Measurements from ENCODE around the gene SERPINA12.
"Not testable (repeated sequence)": the region's sequence is repeated elsewhere in the genome, so short reads cannot be mapped to it uniquely, and the experiment has no call there.

The SERPINA12 gene

DNA sequence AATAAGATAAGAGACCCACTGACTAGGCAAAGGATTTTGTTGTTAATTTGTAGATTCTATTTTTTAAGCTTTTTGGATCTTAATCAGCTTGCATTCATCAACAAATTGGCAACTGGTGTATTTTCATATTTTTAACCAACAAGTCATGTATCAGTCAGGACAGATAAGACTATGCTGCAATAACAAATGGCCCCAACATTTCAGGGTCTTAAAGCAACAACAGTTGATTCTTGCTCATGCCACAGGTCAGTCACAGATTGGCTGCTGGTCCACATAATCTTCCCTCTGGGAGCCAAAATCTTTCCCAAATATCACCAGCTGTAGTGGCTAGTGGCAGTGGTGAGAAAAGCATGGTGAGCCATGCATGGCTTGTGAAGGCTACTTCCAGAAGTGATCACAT lies 21.9 kb upstream of the SERPINA12 start:
- no peak overlapping the region for H3K4me3 ChIP-seq (ENCODE audit: low read length)
- H3K36me3 ChIP-seq (ENCODE audit: insufficient read depth, low read depth, low read length), result no peaks in the 10 kb centered on the region
- H3K27ac ChIP-seq (ENCODE audit: low read length), result no peak overlapping the region
- no peaks in the 10 kb centered on the region for H3K4me1 ChIP-seq (ENCODE audit: insufficient read depth, low read length)
- no peaks in the 10 kb centered on the region for H3K27me3 ChIP-seq (ENCODE audit: insufficient read depth, low read length)
- no peak overlapping the region for H3K9ac ChIP-seq (ENCODE audit: low read depth, low read length)
- H3K9me3 ChIP-seq (ENCODE audit: insufficient read depth, low read depth, low read length), result no peaks in the 10 kb centered on the region

DNA sequence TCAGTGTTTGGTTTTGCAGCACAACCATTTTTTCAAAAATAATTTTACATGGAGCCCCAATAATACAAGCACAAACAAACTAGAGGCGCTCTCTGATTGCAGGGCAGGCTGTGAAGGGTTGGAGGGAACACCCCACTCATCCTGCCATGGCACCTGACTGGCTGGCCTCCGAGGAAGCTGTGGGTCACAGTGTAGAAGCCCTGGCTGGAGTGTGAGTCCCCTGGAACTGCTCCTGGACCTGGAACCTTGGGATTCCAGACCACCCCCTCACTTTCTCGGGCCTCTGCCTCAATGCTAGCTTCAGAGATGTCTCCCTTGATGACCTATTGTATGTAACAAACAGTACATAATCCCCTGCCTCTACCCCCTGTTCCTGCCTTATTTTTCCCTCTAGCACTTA lies 14.8 kb upstream of the SERPINA12 start:
- H3K9ac ChIP-seq (ENCODE audit: low read depth, low read length), result no peak overlapping the region
- no peaks in the 10 kb centered on the region for H3K4me1 ChIP-seq (ENCODE audit: insufficient read depth, low read length)
- H3K9me3 ChIP-seq (ENCODE audit: insufficient read depth, low read depth, low read length), result peaks cover 7% of the 10 kb centered on the region
- no peak overlapping the region for H3K27ac ChIP-seq (ENCODE audit: low read length)
- H3K27me3 ChIP-seq (ENCODE audit: insufficient read depth, low read length), result no peaks in the 10 kb centered on the region
- no peak overlapping the region for H3K4me3 ChIP-seq (ENCODE audit: low read length)
- H3K36me3 ChIP-seq (ENCODE audit: insufficient read depth, low read depth, low read length), result no peaks in the 10 kb centered on the region

DNA sequence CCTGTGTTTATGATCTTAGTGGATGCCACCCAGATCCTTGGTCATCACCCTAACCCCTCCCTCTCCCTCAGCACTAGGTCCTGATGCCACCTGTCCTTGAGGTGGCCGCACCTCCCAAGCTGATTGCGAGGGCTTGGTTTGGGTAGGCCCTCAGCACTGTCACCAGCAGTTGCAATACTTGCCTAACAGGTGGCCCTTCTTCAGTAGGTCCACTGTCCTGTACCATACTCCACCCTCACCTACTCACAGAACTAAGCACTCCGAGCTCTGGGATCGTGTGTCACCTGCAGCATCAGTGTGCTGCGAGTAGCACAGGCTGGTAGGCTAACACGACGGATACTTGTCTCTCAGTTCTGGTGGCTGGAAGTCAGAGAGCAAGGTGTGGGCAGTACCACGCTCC lies 14.0 kb upstream of the SERPINA12 start:
- no peak overlapping the region for H3K9ac ChIP-seq (ENCODE audit: low read depth, low read length)
- H3K9me3 ChIP-seq (ENCODE audit: insufficient read depth, low read depth, low read length), result peaks cover 7% of the 10 kb centered on the region
- H3K27ac ChIP-seq (ENCODE audit: low read length), result no peak overlapping the region
- H3K36me3 ChIP-seq (ENCODE audit: insufficient read depth, low read depth, low read length), result no peaks in the 10 kb centered on the region
- H3K4me1 ChIP-seq (ENCODE audit: insufficient read depth, low read length), result no peaks in the 10 kb centered on the region; the same call in 1 of the 2 replicates
- no peaks in the 10 kb centered on the region for H3K27me3 ChIP-seq (ENCODE audit: insufficient read depth, low read length)
- no peak overlapping the region for H3K4me3 ChIP-seq (ENCODE audit: low read length)

DNA sequence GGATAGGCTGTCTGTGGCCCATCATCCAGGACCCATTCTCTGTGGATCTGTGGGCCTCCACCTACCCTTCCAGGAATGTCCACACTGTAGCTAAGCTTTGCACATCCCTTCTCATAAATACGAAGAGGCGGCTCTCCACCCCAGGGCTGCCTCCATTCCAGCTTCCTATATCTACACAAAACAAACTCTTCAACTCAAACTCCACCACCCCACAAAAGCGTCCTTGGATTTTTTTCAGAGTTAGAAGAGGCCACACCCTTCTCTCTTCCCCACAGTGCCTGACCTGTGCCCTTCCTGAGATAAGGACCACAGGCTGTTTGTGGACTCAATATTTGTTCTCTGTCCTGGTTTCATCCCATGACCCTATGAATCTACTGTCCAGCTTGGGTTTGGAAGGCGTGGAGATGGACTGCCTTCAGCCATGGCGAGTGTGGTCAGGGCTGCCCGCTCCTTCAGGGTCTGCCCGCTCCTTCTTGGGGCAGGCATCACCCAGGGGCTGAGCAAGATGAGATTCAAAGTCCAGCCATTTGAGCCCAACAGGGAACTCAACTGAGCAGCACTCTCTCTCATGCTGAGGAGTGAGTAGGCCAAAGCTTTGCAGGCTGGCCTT lies 13.0 kb upstream of the SERPINA12 start:
- no peaks in the 10 kb centered on the region for H3K27me3 ChIP-seq (ENCODE audit: insufficient read depth, low read length)
- no peak overlapping the region for H3K4me3 ChIP-seq (ENCODE audit: low read length)
- no peak overlapping the region for H3K9ac ChIP-seq (ENCODE audit: low read depth, low read length)
- peaks cover 7% of the 10 kb centered on the region for H3K9me3 ChIP-seq (ENCODE audit: insufficient read depth, low read depth, low read length)
- peaks cover 7% of the 10 kb centered on the region; the same call in 1 of the 2 replicates for H3K4me1 ChIP-seq (ENCODE audit: insufficient read depth, low read length)
- no peak overlapping the region for H3K27ac ChIP-seq (ENCODE audit: low read length)
- H3K36me3 ChIP-seq (ENCODE audit: insufficient read depth, low read depth, low read length), result no peaks in the 10 kb centered on the region

DNA sequence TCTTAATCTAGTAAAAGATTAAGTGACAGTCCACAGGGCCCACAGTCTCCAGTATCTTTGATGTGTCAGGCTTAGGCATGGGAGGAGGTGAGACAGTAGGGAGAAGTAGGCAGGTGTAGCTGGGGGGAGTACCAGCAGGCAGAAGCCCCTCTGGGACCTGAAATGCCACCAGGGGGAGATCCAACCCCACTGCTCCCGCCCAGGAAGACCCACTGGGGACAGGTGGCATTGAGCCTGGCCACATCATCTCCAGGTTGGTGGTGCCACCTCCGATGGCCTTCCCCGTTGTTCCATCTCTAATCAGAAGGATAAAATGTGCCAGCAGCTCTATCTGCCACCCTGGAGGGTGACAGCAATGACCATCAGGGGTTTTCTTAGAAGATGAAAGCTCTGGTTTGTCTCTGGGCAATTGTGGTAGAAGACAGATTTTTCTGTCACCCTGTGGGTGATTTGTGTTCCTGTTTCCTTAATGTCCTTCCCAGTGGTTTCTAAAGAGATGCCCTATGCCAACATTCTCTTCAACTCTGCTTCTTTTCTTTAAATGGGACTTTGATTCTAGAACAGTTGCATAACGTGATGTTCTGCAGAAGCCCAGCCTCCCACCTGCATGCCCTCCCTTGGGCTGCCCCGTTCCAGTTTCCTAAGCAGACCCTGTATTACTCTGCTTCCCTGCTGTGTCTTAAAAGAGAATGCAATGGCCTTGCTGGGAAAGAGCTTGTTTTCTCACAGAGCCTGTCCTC lies 12.3 kb upstream of the SERPINA12 start:
- no peak overlapping the region for H3K27ac ChIP-seq (ENCODE audit: low read length)
- peaks cover 7% of the 10 kb centered on the region; the same call in 1 of the 2 replicates for H3K4me1 ChIP-seq (ENCODE audit: insufficient read depth, low read length)
- peaks cover 7% of the 10 kb centered on the region for H3K9me3 ChIP-seq (ENCODE audit: insufficient read depth, low read depth, low read length)
- no peak overlapping the region for H3K4me3 ChIP-seq (ENCODE audit: low read length)
- H3K36me3 ChIP-seq (ENCODE audit: insufficient read depth, low read depth, low read length), result no peaks in the 10 kb centered on the region
- no peaks in the 10 kb centered on the region for H3K27me3 ChIP-seq (ENCODE audit: insufficient read depth, low read length)
- H3K9ac ChIP-seq (ENCODE audit: low read depth, low read length), result no peak overlapping the region

DNA sequence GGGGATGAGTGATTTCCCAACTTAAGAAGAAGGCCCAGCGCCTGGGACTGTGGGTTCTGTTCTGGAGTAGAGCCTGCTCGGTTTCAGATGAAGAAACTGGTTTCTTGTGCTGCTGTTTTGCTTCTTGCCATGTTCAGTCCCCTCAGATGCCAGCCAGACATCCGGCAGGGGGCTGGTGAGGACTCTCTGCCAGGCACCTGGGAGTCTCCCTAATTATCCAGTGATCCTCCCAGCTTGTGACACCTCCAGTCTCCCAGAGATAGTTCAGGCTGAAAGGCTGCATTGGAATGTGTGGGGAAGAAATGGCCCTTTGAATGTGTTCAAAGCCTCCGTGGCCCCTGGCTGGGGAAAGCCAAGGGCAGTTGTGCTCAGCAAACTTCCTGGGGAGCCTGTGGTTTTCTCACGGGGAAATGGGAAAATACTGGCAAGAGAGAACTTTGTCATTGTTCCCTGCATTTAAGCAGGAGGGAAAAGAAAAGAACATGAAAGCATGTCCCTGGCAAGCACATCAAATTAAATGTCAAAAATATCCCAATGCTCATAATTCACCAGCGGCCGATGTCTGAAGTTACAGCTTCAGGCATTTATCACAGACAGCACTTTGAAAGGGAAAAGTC lies 8.5 kb upstream of the SERPINA12 start:
- no peak overlapping the region for H3K27ac ChIP-seq (ENCODE audit: low read length)
- H3K4me3 ChIP-seq (ENCODE audit: low read length), result no peak overlapping the region
- no peak overlapping the region for H3K9ac ChIP-seq (ENCODE audit: low read depth, low read length)
- peaks cover 7% of the 10 kb centered on the region; the same call in 1 of the 2 replicates for H3K4me1 ChIP-seq (ENCODE audit: insufficient read depth, low read length)
- peaks cover 7% of the 10 kb centered on the region for H3K9me3 ChIP-seq (ENCODE audit: insufficient read depth, low read depth, low read length)
- H3K36me3 ChIP-seq (ENCODE audit: insufficient read depth, low read depth, low read length), result no peaks in the 10 kb centered on the region
- H3K27me3 ChIP-seq (ENCODE audit: insufficient read depth, low read length), result no peaks in the 10 kb centered on the region

DNA sequence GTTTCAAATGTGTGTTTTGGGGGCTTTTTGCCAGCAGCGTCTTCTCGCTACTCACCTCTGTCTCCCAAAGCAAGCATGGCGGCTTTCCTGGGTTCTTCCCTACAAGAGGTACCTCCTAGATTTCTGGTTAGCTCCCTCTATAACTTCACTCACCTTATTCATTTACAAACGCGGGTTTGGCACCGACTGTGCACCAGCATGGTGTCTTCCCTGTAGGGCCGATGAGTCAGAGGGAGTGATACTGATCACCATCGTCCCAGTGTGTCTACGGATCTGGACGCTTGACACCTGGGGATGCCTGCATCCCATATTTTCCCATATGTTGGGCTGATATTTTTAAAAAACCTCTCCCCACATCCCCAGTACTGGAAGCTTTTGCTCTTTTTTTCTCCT lies 8.0 kb upstream of the SERPINA12 start:
- H3K27ac ChIP-seq (ENCODE audit: low read length), result no peak overlapping the region
- no peaks in the 10 kb centered on the region for H3K27me3 ChIP-seq (ENCODE audit: insufficient read depth, low read length)
- no peak overlapping the region for H3K4me3 ChIP-seq (ENCODE audit: low read length)
- H3K4me1 ChIP-seq (ENCODE audit: insufficient read depth, low read length), result peaks cover 7% of the 10 kb centered on the region; the same call in 1 of the 2 replicates
- no peaks in the 10 kb centered on the region for H3K36me3 ChIP-seq (ENCODE audit: insufficient read depth, low read depth, low read length)
- no peak overlapping the region for H3K9ac ChIP-seq (ENCODE audit: low read depth, low read length)
- H3K9me3 ChIP-seq (ENCODE audit: insufficient read depth, low read depth, low read length), result peaks cover 7% of the 10 kb centered on the region

DNA sequence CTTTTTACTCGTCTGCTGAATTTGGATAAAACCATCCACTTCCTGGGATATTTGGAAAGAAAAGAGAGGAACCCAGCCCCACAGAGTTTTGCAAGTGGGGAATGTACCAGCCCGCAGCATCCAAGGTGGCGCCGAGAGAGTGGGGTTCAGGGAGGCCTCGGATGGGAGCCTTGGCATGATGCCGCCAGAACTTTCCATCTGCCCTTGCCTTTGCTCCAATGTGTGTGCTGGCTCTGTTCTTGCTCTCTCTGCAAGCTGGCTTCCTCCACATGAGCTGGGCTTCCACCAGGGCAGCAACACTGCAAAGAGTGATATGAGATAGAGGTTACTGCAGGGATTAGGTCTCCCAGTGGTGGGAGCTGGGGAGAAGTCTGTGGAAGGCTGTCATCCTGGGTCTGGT lies 6.6 kb upstream of the SERPINA12 start:
- no peaks in the 10 kb centered on the region for H3K27me3 ChIP-seq (ENCODE audit: insufficient read depth, low read length)

DNA sequence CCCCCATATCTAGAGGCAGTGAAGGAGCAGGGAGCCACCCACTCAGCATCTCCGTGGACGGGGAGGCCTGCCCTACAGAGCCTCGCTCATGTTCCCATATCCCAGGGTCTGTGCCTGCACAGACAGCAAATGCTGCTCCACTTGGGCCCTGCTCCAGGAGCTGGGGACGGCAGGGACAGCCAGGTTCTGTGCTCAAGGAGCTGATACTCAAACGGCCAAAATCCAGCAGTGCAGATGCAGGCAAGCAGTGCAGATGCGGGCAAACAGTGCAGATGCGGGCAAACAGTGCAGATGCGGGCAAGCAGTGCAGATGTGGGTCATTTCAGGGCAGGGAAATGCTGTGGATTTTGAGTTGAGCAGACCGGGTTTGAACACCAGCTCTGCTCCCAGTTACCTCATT lies 6.2 kb upstream of the SERPINA12 start:
- peaks cover 7% of the 10 kb centered on the region for H3K9me3 ChIP-seq (ENCODE audit: insufficient read depth, low read depth, low read length)
- no peak overlapping the region for H3K9ac ChIP-seq (ENCODE audit: low read depth, low read length)
- no peaks in the 10 kb centered on the region for H3K36me3 ChIP-seq (ENCODE audit: insufficient read depth, low read depth, low read length)
- no peak overlapping the region for H3K4me3 ChIP-seq (ENCODE audit: low read length)
- H3K27ac ChIP-seq (ENCODE audit: low read length), result no peak overlapping the region
- peaks cover 7% of the 10 kb centered on the region; the same call in 1 of the 2 replicates for H3K4me1 ChIP-seq (ENCODE audit: insufficient read depth, low read length)
- H3K27me3 ChIP-seq (ENCODE audit: insufficient read depth, low read length), result no peaks in the 10 kb centered on the region

More for the DNA sequence above, 6.6 kb upstream of the SERPINA12 start:
- Histone ChIP-seq H3K9ac (ENCODE audit: low read depth, low read length) (no peak overlapping the region), H3K36me3 (ENCODE audit: insufficient read depth, low read depth, low read length) (no peaks in the 10 kb centered on the region), H3K27ac (ENCODE audit: low read length) (no peak overlapping the region), H3K4me3 (ENCODE audit: low read length) (no peak overlapping the region), H3K9me3 (ENCODE audit: insufficient read depth, low read depth, low read length) (peaks cover 7% of the 10 kb centered on the region), H3K4me1 (ENCODE audit: insufficient read depth, low read length) (peaks cover 7% of the 10 kb centered on the region; the same call in 1 of the 2 replicates)

DNA sequence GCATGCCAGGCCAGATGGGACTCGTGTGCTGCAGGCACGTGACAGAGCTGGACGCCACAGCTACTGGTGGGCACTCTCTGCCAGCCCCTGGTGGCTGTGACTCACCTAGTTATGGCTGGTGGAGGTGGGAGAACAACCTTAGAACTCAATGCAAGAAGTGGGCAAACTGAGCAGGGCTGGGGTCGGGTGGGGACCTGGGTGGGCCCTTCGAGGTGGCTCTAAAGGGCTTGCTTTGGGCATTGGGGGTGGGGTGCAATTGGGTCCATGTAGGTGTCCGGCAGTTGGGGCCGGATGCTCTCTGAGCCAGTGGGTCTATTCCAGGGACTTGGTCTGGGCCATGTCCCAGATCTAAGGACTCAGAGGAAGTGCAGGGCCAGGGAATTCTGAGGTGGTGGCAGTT lies 5.1 kb upstream of the SERPINA12 start:
- Histone ChIP-seq H3K9ac (ENCODE audit: low read depth, low read length) (no peak overlapping the region), H3K9me3 (ENCODE audit: insufficient read depth, low read depth, low read length) (peaks cover under 1% of the 10 kb centered on the region; the same call in 1 of the 2 replicates), H3K27ac (ENCODE audit: low read length) (no peak overlapping the region), H3K36me3 (ENCODE audit: insufficient read depth, low read depth, low read length) (no peaks in the 10 kb centered on the region), H3K4me3 (ENCODE audit: low read length) (no peak overlapping the region), H3K4me1 (ENCODE audit: insufficient read depth, low read length) (peaks cover 7% of the 10 kb centered on the region; the same call in 1 of the 2 replicates), H3K27me3 (ENCODE audit: insufficient read depth, low read length) (no peaks in the 10 kb centered on the region)

DNA sequence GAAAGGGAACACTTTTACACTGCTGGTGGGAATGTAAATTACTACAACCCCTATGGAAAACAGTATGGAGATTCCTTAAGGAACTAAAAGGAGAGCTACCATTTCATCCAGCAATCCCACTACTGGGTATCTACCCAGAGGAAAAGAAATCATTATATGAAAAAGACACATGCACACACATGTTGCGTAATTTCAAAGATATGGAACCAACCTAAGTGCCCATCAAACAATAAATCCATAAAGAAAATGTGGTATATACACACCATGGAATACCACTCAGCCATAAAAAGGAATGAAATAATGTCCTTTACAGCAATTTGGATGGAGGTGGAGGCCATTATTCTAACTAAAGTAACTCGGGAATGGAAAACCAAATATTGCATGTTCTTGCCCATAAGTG lies 1.2 kb upstream of the SERPINA12 start:
- H3K9ac ChIP-seq (ENCODE audit: low read depth, low read length); H3K9me3 ChIP-seq (ENCODE audit: insufficient read depth, low read depth, low read length); H3K4me3 ChIP-seq (ENCODE audit: low read length); H3K27ac ChIP-seq (ENCODE audit: low read length); H3K4me1 ChIP-seq (ENCODE audit: insufficient read depth, low read length); H3K36me3 ChIP-seq (ENCODE audit: insufficient read depth, low read depth, low read length); H3K27me3 ChIP-seq (ENCODE audit: insufficient read depth, low read length): not testable (repeated sequence)

DNA sequence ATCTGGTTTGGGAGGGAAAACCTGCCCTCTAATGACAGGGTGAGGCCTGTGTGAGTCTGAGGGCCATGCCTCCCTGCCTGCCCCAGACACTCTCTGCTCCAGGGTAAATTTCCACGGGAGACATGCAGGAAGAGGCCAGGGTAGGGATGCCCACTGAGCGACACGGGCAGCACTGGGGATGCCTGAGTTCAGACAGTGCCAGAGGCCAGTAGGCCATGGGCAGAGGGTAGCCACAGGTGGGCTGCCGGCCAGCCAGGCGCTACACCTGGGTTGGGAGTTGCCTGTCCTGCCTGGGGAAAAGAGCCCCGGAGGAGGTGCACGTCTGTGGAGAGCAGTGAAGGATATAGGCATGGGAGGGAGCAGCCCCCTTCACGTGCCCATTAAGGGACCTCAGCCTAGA lies 3.6 kb downstream of the SERPINA12 start:
- Histone ChIP-seq H3K9ac (ENCODE audit: low read depth, low read length) (no peak overlapping the region), H3K9me3 (ENCODE audit: insufficient read depth, low read depth, low read length) (no peaks in the 10 kb centered on the region), H3K36me3 (ENCODE audit: insufficient read depth, low read depth, low read length) (no peaks in the 10 kb centered on the region), H3K27me3 (ENCODE audit: insufficient read depth, low read length) (no peaks in the 10 kb centered on the region), H3K4me3 (ENCODE audit: low read length) (no peak overlapping the region), H3K4me1 (ENCODE audit: insufficient read depth, low read length) (no peaks in the 10 kb centered on the region), H3K27ac (ENCODE audit: low read length) (no peak overlapping the region)

Data from iPS-20b (cell line).